Astrocyte (in vitro differentiated cells and primary cell): ENCODE data around the gene CD300LF. TPM values are rescaled to one million over a fixed set of nuclear protein-coding genes. Genes with fewer than 3 reads are reported as not detected.

Experiments
- DNase-seq: peaks from one replicate; pipeline ENCODE4 v3.0.0-alpha.2; 2010; ENCODE audit warnings: low read depth
- FAIRE-seq: peaks from 2 replicates; lab custom pipeline; 2011; peaks lifted over from hg19 to GRCh38; lab: Jason Lieb, UNC
- H2AFZ ChIP-seq: 2 replicates; pipeline ENCODE4 v1.6.0; 2012; ENCODE audit warnings: low read depth, low read length, inconsistent platforms
- H3K27ac ChIP-seq: 2 replicates; pipeline ENCODE4 v1.5.1; 2011; ENCODE audit warnings: low read depth, low read length, inconsistent platforms
- H3K27me3 ChIP-seq: 2 replicates; pipeline ENCODE4 v1.6.0; 2011; ENCODE audit warnings: low read length, inconsistent platforms; ENCODE audit not compliant: insufficient read depth
- H3K36me3 ChIP-seq: 2 replicates; pipeline ENCODE4 v1.5.1; 2011; ENCODE audit warnings: low read length, inconsistent platforms; ENCODE audit not compliant: insufficient read depth
- H3K4me1 ChIP-seq: 2 replicates; pipeline ENCODE4 v1.5.1; 2011; ENCODE audit warnings: low read length, inconsistent platforms; ENCODE audit not compliant: insufficient read depth
- H3K4me2 ChIP-seq: 2 replicates; pipeline ENCODE4 v1.6.0; 2012; ENCODE audit warnings: low read length, inconsistent platforms
- H3K4me3 ChIP-seq: 2 replicates; pipeline ENCODE4 v1.5.1; 2011; ENCODE audit warnings: low read depth, mild to moderate bottlenecking, low read length, inconsistent platforms; ENCODE audit not compliant: insufficient read depth
- H3K79me2 ChIP-seq: 2 replicates; pipeline ENCODE4 v1.6.0; 2012; ENCODE audit warnings: mild to moderate bottlenecking, low read length, inconsistent platforms; ENCODE audit not compliant: insufficient read depth
- H3K9ac ChIP-seq: 2 replicates; pipeline ENCODE4 v1.6.0; 2012; ENCODE audit warnings: mild to moderate bottlenecking, low read length, inconsistent platforms
- H3K9me3 ChIP-seq: 2 replicates; pipeline ENCODE4 v1.5.1; 2012; ENCODE audit warnings: low read depth, mild to moderate bottlenecking, low read length, inconsistent platforms; ENCODE audit not compliant: insufficient read depth
- H4K20me1 ChIP-seq: 2 replicates; pipeline ENCODE4 v1.6.0; 2012; ENCODE audit warnings: low read length, inconsistent platforms; ENCODE audit not compliant: insufficient read depth
- H3K27ac Mint-ChIP-seq: one replicate; pipeline ENCODE4 v1.8.0; 2021; ENCODE audit warnings: mild to moderate bottlenecking, mixed read lengths; ENCODE audit not compliant: unreplicated experiment
- H3K27me3 Mint-ChIP-seq: one replicate; pipeline ENCODE4 v1.8.0; 2021; ENCODE audit warnings: low read depth, mixed read lengths; ENCODE audit not compliant: unreplicated experiment
- H3K36me3 Mint-ChIP-seq: one replicate; pipeline ENCODE4 v1.8.0; 2021; ENCODE audit warnings: low read depth, mixed read lengths; ENCODE audit not compliant: unreplicated experiment
- H3K4me1 Mint-ChIP-seq: one replicate; pipeline ENCODE4 v1.8.0; 2021; ENCODE audit warnings: low read depth, mixed read lengths; ENCODE audit not compliant: unreplicated experiment
- H3K4me3 Mint-ChIP-seq: one replicate; pipeline ENCODE4 v1.8.0; 2021; ENCODE audit warnings: mild to moderate bottlenecking, moderate library complexity, mixed read lengths; ENCODE audit not compliant: unreplicated experiment
- H3K9me3 Mint-ChIP-seq: one replicate; pipeline ENCODE4 v1.8.0; 2021; ENCODE audit warnings: mild to moderate bottlenecking, mixed read lengths; ENCODE audit not compliant: unreplicated experiment
- CTCF ChIP-seq: IDR thresholded peaks from 2 replicates; pipeline ENCODE4 v1.5.1; 2011; ENCODE audit warnings: low read depth, mild to moderate bottlenecking, inconsistent platforms, low read length, moderate library complexity; ENCODE audit not compliant: insufficient read depth
- EZH2 ChIP-seq: IDR thresholded peaks from 2 replicates; pipeline ENCODE4 v1.6.1; 2012; ENCODE audit warnings: mild to moderate bottlenecking, low read length, inconsistent platforms; ENCODE audit not compliant: insufficient read depth
- total RNA-seq: library from RNA; stranded (reverse); gene quantifications from 2 replicates; pipeline ENCODE4 v1.2.1, GENCODE V29; 2021

CD300LF gene
- total RNA-seq, 1 donor from 2014 or later, result not detected

GRCh38 chr17:74682028-74682427 is 30.7 kb downstream of the CD300LF start:
- Histone ChIP-seq H3K4me3 (no peak overlapping the region), H3K9ac (no peak overlapping the region), H4K20me1 (no peaks in the 10 kb centered on the region), H3K27ac (no peak overlapping the region), H3K27me3 (no peaks in the 10 kb centered on the region), H3K9me3 (no peaks in the 10 kb centered on the region), H3K4me2 (no peak overlapping the region), H3K36me3 (no peaks in the 10 kb centered on the region), H3K4me1 (no peaks in the 10 kb centered on the region), H2AFZ (no peak overlapping the region), H3K79me2 (no peaks in the 10 kb centered on the region)
- Mint-ChIP-seq H3K27me3 (peaks cover 46% of the 10 kb centered on the region), H3K9me3 (no peaks in the 10 kb centered on the region), H3K4me1 (peaks cover 2% of the 10 kb centered on the region), H3K27ac (no peak overlapping the region), H3K36me3 (no peaks in the 10 kb centered on the region), H3K4me3 (peak overlapping the region; percentile 31)
- FAIRE-seq (no peak), DNase-seq (no peak)
- TF ChIP-seq CTCF (no peak), EZH2 (no peak)

GRCh38 chr17:74680941-74681340 is 31.8 kb downstream of the CD300LF start:
- Histone ChIP-seq H3K79me2 (no peaks in the 10 kb centered on the region), H3K9ac (no peak overlapping the region), H2AFZ (no peak overlapping the region), H3K36me3 (no peaks in the 10 kb centered on the region), H4K20me1 (no peaks in the 10 kb centered on the region), H3K4me1 (no peaks in the 10 kb centered on the region), H3K4me2 (no peak overlapping the region), H3K4me3 (no peak overlapping the region), H3K9me3 (no peaks in the 10 kb centered on the region), H3K27ac (no peak overlapping the region), H3K27me3 (peaks cover 5% of the 10 kb centered on the region)
- H3K27ac Mint-ChIP-seq, result no peak overlapping the region
- no peak overlapping the region for H3K4me3 Mint-ChIP-seq
- H3K27me3 Mint-ChIP-seq, result peaks cover 39% of the 10 kb centered on the region
- no peak for FAIRE-seq
- H3K36me3 Mint-ChIP-seq, result no peaks in the 10 kb centered on the region
- H3K4me1 Mint-ChIP-seq, result peaks cover 2% of the 10 kb centered on the region
- H3K9me3 Mint-ChIP-seq, result no peaks in the 10 kb centered on the region
- TF ChIP-seq EZH2 (no peak), CTCF (no peak)
- no peak for DNase-seq

- DNase-seq (no peak), FAIRE-seq (no peak)
- Mint-ChIP-seq H3K4me1 (peaks cover 2% of the 10 kb centered on the region), H3K9me3 (no peaks in the 10 kb centered on the region), H3K36me3 (no peaks in the 10 kb centered on the region), H3K27ac (no peak overlapping the region), H3K27me3 (peaks cover 37% of the 10 kb centered on the region), H3K4me3 (no peak overlapping the region)
- TF ChIP-seq CTCF (no peak), EZH2 (no peak)
- Histone ChIP-seq H3K9me3 (no peaks in the 10 kb centered on the region), H3K27me3 (peaks cover 6% of the 10 kb centered on the region), H3K4me2 (no peak overlapping the region), H2AFZ (no peak overlapping the region), H3K9ac (no peak overlapping the region), H4K20me1 (no peaks in the 10 kb centered on the region), H3K79me2 (no peaks in the 10 kb centered on the region), H3K27ac (no peak overlapping the region), H3K4me1 (no peaks in the 10 kb centered on the region), H3K36me3 (no peaks in the 10 kb centered on the region), H3K4me3 (no peak overlapping the region)
Measured at GRCh38 chr17:74680213-74680612, 32.5 kb downstream of the CD300LF start.
